Measurements from ENCODE around the gene MSH2. TPM values are rescaled to one million over a fixed set of nuclear protein-coding genes. Genes with fewer than 3 reads are reported as not detected.

The MSH2 gene
- total RNA-seq, 1 donor, result 20.2 TPM

DNA sequence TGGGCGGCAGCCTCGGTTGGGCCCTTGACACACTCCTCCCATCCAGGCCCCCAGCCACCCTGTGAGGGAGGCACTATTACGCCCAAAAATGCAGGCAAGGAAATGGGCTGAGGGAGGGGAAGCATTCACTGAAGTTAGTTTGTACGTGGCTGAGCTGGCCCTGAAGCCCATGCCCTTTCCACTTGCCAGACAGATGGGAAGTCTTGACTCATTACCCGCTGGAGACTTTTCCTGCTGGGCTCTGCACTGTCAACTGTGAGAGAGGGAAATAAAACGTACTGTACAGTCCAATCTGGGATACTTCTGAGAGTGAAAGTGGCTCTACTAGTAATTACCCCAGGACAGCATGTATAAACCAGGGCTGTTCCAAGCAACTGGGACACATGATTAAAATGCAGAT lies 125.9 kb downstream of the MSH2 start:
- DNase-seq (ENCODE audit: low read depth in 2 of 3, low spot score in 2 of 3), result no peak

DNA sequence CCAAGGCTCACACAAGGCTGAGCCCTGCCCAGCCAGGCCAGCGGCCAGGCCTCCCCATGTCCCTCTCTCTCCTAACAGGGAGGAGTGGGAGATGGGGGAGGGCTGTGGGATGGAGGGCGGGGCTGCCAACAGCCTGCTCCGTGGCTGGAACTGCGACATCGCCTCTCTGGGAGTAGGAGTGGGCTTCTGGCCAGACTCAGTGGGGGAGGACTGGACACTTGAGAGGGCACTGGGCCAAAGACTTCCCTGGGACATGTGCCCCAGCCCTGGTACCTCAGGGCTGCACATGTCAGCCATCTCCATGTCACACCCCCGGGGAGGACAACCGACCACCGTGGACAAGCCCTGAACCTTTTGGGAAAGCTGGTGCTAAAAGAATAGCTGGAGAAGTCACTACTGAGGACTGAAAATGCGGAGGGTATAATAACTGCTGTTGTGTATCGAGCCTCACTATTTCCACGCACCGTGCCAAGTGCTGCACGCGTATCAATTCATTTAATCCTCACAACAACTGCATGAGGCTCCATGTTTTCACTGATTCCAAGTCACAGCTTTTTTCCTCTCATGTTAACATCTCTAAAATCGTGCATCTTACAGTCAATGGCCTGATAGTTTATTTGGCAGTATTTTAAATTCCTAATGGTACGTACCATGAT lies 127.3 kb downstream of the MSH2 start:
- DNase-seq (ENCODE audit: low read depth in 2 of 3, low spot score in 2 of 3), result no peak

- DNase-seq (ENCODE audit: low read depth in 2 of 3, low spot score in 2 of 3), result no peak
Measured at GRCh38 chr2:47531378-47532042, 128.6 kb downstream of the MSH2 start.

Small RNA genes within 50 kb of the gene (small RNA-seq; reads per million reads assigned to genes)
- gene MIR559 (not detected), gene RF00017 (not detected), gene RN7SKP119 (not detected)

Other genes starting within 250 kb of the MSH2 start
- not detected for gene STPG4, start 247.8 kb upstream of the MSH2 start, total RNA-seq
- gene CALM2, start 226.6 kb upstream of the MSH2 start, total RNA-seq, result 121 TPM
- 0.81 TPM for gene EPCAM, start 33.8 kb upstream of the MSH2 start, total RNA-seq
- gene KCNK12, start 167.8 kb downstream of the MSH2 start, total RNA-seq, result under 0.01 TPM

Measured in hematopoietic multipotent progenitor cell (in vitro differentiated cells).